Right lobe of liver (tissue), 4 donors: ENCODE results near the gene EID3.
"Not testable (repeated sequence)": the region's sequence is repeated elsewhere in the genome, so short reads cannot be mapped to it uniquely, and the experiment has no call there.

Experiments
- POLR2A ChIP-seq: fragments of 450-650 bp; IDR thresholded peaks from one replicate; pipeline ENCODE4 v1.6.1; 2017; ENCODE audit warnings: antibody characterized with exemption, mild to moderate bottlenecking
- TF ChIP-seq, protein P1 (sequence below), 4 donors: fragments of 200-600 bp in 3 of 4; fragments of 450-650 bp in 1 of 4; IDR thresholded peaks; one replicate each; pipeline versions ENCODE4 v1.5.1 to v1.8.0; 2016 to 2022; ENCODE audit warnings: antibody characterized with exemption in 4 of 4, mild to moderate bottlenecking in 2 of 4
- donor health status: DM: no; HTN: no; CAD: no.
- donor health status: DM: no; HTN: no; CAD: no.
- donor health status: DM: no; HTN: yes; CAD: no.

DNA sequence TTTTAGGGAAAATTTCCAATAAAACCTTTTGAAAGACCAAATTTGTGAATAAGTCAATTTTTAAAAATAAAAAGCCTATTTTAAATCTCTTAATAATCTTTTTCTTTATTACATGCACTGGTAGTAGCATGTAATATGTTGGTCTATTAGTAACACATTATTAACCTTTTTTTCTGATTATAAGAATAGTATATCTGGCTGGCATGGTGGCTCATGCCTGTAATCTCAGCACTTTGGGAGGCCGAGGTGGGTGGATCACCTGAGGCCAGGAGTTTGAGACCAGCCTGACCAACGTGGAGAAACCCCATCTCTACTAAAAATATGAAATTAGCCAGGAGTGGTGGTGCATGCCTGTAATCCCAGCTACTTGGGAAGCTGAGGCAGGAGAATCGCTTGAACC lies 28.7 kb downstream of the EID3 start:
- TF ChIP-seq, protein P1, sequence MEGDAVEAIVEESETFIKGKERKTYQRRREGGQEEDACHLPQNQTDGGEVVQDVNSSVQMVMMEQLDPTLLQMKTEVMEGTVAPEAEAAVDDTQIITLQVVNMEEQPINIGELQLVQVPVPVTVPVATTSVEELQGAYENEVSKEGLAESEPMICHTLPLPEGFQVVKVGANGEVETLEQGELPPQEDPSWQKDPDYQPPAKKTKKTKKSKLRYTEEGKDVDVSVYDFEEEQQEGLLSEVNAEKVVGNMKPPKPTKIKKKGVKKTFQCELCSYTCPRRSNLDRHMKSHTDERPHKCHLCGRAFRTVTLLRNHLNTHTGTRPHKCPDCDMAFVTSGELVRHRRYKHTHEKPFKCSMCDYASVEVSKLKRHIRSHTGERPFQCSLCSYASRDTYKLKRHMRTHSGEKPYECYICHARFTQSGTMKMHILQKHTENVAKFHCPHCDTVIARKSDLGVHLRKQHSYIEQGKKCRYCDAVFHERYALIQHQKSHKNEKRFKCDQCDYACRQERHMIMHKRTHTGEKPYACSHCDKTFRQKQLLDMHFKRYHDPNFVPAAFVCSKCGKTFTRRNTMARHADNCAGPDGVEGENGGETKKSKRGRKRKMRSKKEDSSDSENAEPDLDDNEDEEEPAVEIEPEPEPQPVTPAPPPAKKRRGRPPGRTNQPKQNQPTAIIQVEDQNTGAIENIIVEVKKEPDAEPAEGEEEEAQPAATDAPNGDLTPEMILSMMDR (IDR thresholded peaks at IDR 0.05) = not testable (repeated sequence)
- not testable (repeated sequence) for TF ChIP-seq POLR2A
